HEK293 (cell line): ENCODE data around the gene RPGRIP1L.

Experiments
- CTCF ChIA-PET: fragments of 350-600 bp; formaldehyde crosslinking; extraction: SDS; loops from one replicate; lab custom pipeline; 2021; ENCODE audit warnings: antibody characterized with exemption; lab: Yijun Ruan, JAX
- POLR2A ChIA-PET: fragments of 300-600 bp; formaldehyde crosslinking; extraction: SDS; loops from one replicate; lab custom pipeline; 2020; ENCODE audit warnings: antibody characterized with exemption, inconsistent platforms; lab: Yijun Ruan, JAX
- H3K27ac ChIP-seq: fragments of 200-500 bp; sonication (Bioruptor generic); 2 replicates; pipeline ENCODE4 v1.5.1; 2014; ENCODE audit warnings: low read depth, low read length, control low read depth, inconsistent platforms; ENCODE audit errors: extremely low read depth
- H3K36me3 ChIP-seq, 2 experiments: fragments of 200-500 bp in 1 of 2; sonication (Bioruptor generic) in 1 of 2; 1 replicate in 1 of 2; 2 replicates in 1 of 2; pipeline ENCODE4 v1.5.1; 2014 to 2017; ENCODE audit warnings: inconsistent platforms in 2 of 2, low read length in 2 of 2; ENCODE audit not compliant: control insufficient read depth in 2 of 2, insufficient read depth in 1 of 2
- H3K4me1 ChIP-seq: fragments of 200-500 bp; sonication (Bioruptor generic); 2 replicates; pipeline ENCODE4 v1.5.1; 2014; ENCODE audit warnings: mild to moderate bottlenecking, low read length, inconsistent platforms; ENCODE audit not compliant: control insufficient read depth, insufficient read depth
- H3K4me3 ChIP-seq: 2 replicates; pipeline ENCODE4 v1.5.1; 2011; ENCODE audit warnings: low read depth, mild to moderate bottlenecking, control low read depth, low read length, moderate library complexity
- H3K9me3 ChIP-seq: fragments of 200-500 bp; sonication (Bioruptor generic); 2 replicates; pipeline ENCODE4 v1.5.1; 2014; ENCODE audit warnings: low read depth, low read length, inconsistent platforms; ENCODE audit not compliant: control insufficient read depth, insufficient read depth
- BCL6B ChIP-seq: fragments of 450-650 bp; formaldehyde crosslinking; IDR thresholded peaks from 2 replicates; pipeline ENCODE4 v1.5.1; 2017; ENCODE audit warnings: missing biosample characterization, missing genetic modification characterization
- GLI4 ChIP-seq: fragments of 450-650 bp; formaldehyde crosslinking; IDR thresholded peaks from 2 replicates; pipeline ENCODE4 v1.5.1; 2016; ENCODE audit warnings: missing biosample characterization, missing genetic modification characterization
- IKZF3 ChIP-seq: fragments of 450-650 bp; IDR thresholded peaks from 2 replicates; pipeline ENCODE4 v1.5.0; 2018; ENCODE audit warnings: missing biosample characterization, mild to moderate bottlenecking, missing genetic modification characterization, moderate library complexity
- KLF16 ChIP-seq: fragments of 450-650 bp; formaldehyde crosslinking; IDR thresholded peaks from 2 replicates; pipeline ENCODE4 v1.5.1; 2017; ENCODE audit warnings: missing biosample characterization, missing genetic modification characterization
- REPIN1 ChIP-seq: fragments of 450-650 bp; formaldehyde crosslinking; IDR thresholded peaks from 2 replicates; pipeline ENCODE4 v1.5.1; 2017; ENCODE audit warnings: missing biosample characterization, missing genetic modification characterization, low read depth
- TCF7L2 ChIP-seq: IDR thresholded peaks from 2 replicates; pipeline ENCODE4 v1.6.1; 2011; ENCODE audit warnings: low read depth, mild to moderate bottlenecking, inconsistent platforms, low read length, moderate library complexity, borderline replicate concordance
- TRIM28 ChIP-seq: IDR thresholded peaks from 2 replicates; pipeline ENCODE4 v1.6.1; 2011; ENCODE audit warnings: low read length, control low read depth, borderline replicate concordance
- WT1 ChIP-seq: fragments of 450-650 bp; formaldehyde crosslinking; IDR thresholded peaks from 2 replicates; pipeline ENCODE4 v1.5.1; 2016; ENCODE audit warnings: missing biosample characterization, missing genetic modification characterization
- YY1 ChIP-seq: fragments of 450-650 bp; formaldehyde crosslinking; IDR thresholded peaks from 2 replicates; pipeline ENCODE4 v1.5.1; 2018; ENCODE audit warnings: missing biosample characterization, missing genetic modification characterization
- ZBTB26 ChIP-seq: fragments of 450-650 bp; formaldehyde crosslinking; optimal IDR thresholded peaks from 2 replicates; pipeline ENCODE3; 2016; ENCODE audit warnings: missing biosample characterization, mild to moderate bottlenecking, missing genetic modification characterization
- ZBTB8A ChIP-seq: fragments of 450-650 bp; formaldehyde crosslinking; IDR thresholded peaks from 2 replicates; pipeline ENCODE4 v1.5.1; 2016; ENCODE audit warnings: missing biosample characterization, missing genetic modification characterization
- ZNF146 ChIP-seq: fragments of 450-650 bp; formaldehyde crosslinking; IDR thresholded peaks from 2 replicates; pipeline ENCODE4 v1.5.1; 2016; ENCODE audit warnings: missing biosample characterization, missing genetic modification characterization
- ZNF248 ChIP-seq: fragments of 450-650 bp; formaldehyde crosslinking; IDR thresholded peaks from 2 replicates; pipeline ENCODE4 v1.5.1; 2017; ENCODE audit warnings: missing biosample characterization, missing genetic modification characterization
- ZNF274 ChIP-seq, 2 experiments: fragments of 200-500 bp in 1 of 2; fragments of 450-650 bp in 1 of 2; sonication (Bioruptor generic) in 1 of 2; formaldehyde crosslinking in 1 of 2; IDR thresholded peaks; 2 replicates each; pipeline versions ENCODE4 v1.5.1 to v1.6.1; 2014 to 2016; ENCODE audit warnings: borderline replicate concordance in 1 of 2, inconsistent platforms in 1 of 2, low read length in 1 of 2, missing biosample characterization in 1 of 2, missing genetic modification characterization in 1 of 2
- ZNF391 ChIP-seq: fragments of 450-650 bp; formaldehyde crosslinking; IDR thresholded peaks from 2 replicates; pipeline ENCODE4 v1.5.1; 2016; ENCODE audit warnings: low read depth, missing biosample characterization, missing genetic modification characterization, borderline replicate concordance
- ZNF561 ChIP-seq: fragments of 450-650 bp; IDR thresholded peaks from 2 replicates; pipeline ENCODE4 v1.5.1; 2018; ENCODE audit warnings: missing biosample characterization, missing genetic modification characterization, borderline replicate concordance
- ZNF585B ChIP-seq: fragments of 450-650 bp; formaldehyde crosslinking; IDR thresholded peaks from 2 replicates; pipeline ENCODE4 v1.5.1; 2016; ENCODE audit warnings: missing biosample characterization, missing genetic modification characterization
- ZNF600 ChIP-seq: fragments of 450-650 bp; formaldehyde crosslinking; IDR thresholded peaks from 2 replicates; pipeline ENCODE4 v1.5.1; 2016; ENCODE audit warnings: missing biosample characterization, missing genetic modification characterization
- ZNF610 ChIP-seq: fragments of 450-650 bp; formaldehyde crosslinking; IDR thresholded peaks from 2 replicates; pipeline ENCODE4 v1.5.1; 2016; ENCODE audit warnings: missing biosample characterization, missing genetic modification characterization, borderline replicate concordance
- ZNF623 ChIP-seq: fragments of 450-650 bp; formaldehyde crosslinking; IDR thresholded peaks from 2 replicates; pipeline ENCODE4 v1.5.1; 2016; ENCODE audit warnings: missing biosample characterization, missing genetic modification characterization
- ZNF626 ChIP-seq: fragments of 450-650 bp; sonication (Bioruptor Pico); formaldehyde crosslinking; IDR thresholded peaks from 2 replicates; pipeline ENCODE4 v1.5.1; 2018; ENCODE audit warnings: missing biosample characterization, missing genetic modification characterization, inconsistent platforms
- ZNF707 ChIP-seq: fragments of 450-650 bp; formaldehyde crosslinking; IDR thresholded peaks from 2 replicates; pipeline ENCODE4 v1.5.1; 2016; ENCODE audit warnings: missing biosample characterization, missing genetic modification characterization
- ZNF747 ChIP-seq: fragments of 450-650 bp; formaldehyde crosslinking; IDR thresholded peaks from 2 replicates; pipeline ENCODE4 v1.5.1; 2016; ENCODE audit warnings: missing biosample characterization, missing genetic modification characterization
- ZNF791 ChIP-seq: fragments of 450-650 bp; formaldehyde crosslinking; IDR thresholded peaks from 2 replicates; pipeline ENCODE4 v1.5.1; 2016; ENCODE audit warnings: missing biosample characterization, missing genetic modification characterization
- ZNF843 ChIP-seq: fragments of 450-650 bp; formaldehyde crosslinking; IDR thresholded peaks from 2 replicates; pipeline ENCODE4 v1.5.1; 2016; ENCODE audit warnings: missing biosample characterization, missing genetic modification characterization
- ZSCAN23 ChIP-seq: fragments of 450-650 bp; formaldehyde crosslinking; IDR thresholded peaks from 2 replicates; pipeline ENCODE4 v1.5.1; 2016; ENCODE audit warnings: missing biosample characterization, missing genetic modification characterization
- TF ChIP-seq, protein P1 (sequence below): fragments of 450-650 bp; formaldehyde crosslinking; IDR thresholded peaks from 2 replicates; pipeline ENCODE4 v1.5.1; 2017; ENCODE audit warnings: missing biosample characterization, missing genetic modification characterization
- TF ChIP-seq, protein P2 (sequence below): fragments of 450-650 bp; formaldehyde crosslinking; IDR thresholded peaks from 2 replicates; pipeline ENCODE4 v1.5.1; 2016; ENCODE audit warnings: missing biosample characterization, missing genetic modification characterization

Gene RPGRIP1L

DNA sequence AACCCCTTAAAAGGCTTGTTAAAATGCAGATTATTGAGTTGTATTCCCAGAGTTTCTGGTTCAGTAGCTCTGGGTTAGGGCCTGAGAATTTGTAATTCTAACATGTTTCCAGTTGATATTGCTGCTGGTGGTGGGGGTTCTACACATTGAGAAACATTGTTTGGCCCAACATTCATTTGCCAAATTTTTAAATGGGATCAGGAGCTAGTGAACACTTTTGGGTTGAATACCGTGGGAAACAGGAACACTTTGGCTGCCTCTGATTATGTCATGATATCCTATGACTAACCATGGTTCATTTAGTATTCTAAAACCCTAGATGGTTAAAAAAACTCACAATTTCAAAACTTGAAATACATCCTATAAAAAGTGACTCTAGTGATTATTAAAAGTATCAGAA lies 89.3 kb downstream of the RPGRIP1L start (continued):
- TF ChIP-seq ZNF623 (tag by site-specific recombination) (no peak), ZNF791 (tag by site-specific recombination) (no peak), ZNF561 (tag by site-specific recombination) (no peak), ZNF146 (tag by site-specific recombination) (no peak), ZNF585B (tag by site-specific recombination) (no peak), ZSCAN23 (tag by site-specific recombination) (no peak)

- CTCF ChIA-PET: no interaction called here
- H3K9me3 ChIP-seq: no peaks in the 10 kb centered on the region
- TF ChIP-seq ZNF707 (tag by site-specific recombination) (no peak), ZNF623 (tag by site-specific recombination) (no peak), ZNF274 (IDR thresholded peaks at IDR 0.05; ENCODE audit: low read length) (no peak), ZNF274 (tag by site-specific recombination; IDR thresholded peaks at IDR 0.05; ENCODE audit: borderline replicate concordance) (no peak), ZNF626 (tag by site-specific recombination) (no peak), ZNF248 (tag by site-specific recombination) (no peak), TCF7L2 (no peak), ZBTB26 (tag by site-specific recombination) (no peak), ZNF843 (tag by site-specific recombination) (no peak), ZBTB8A (tag by site-specific recombination) (no peak), REPIN1 (tag by site-specific recombination) (no peak)
- no peaks in the 10 kb centered on the region for H3K4me1 ChIP-seq
- H3K36me3 ChIP-seq: peaks cover 0 to 3% of the 10 kb centered on the region in 2 experiments; a peak in 1 of 3 replicates
- POLR2A ChIA-PET: no interaction called here
- H3K4me3 ChIP-seq: no peak overlapping the region
- no peak overlapping the region for H3K27ac ChIP-seq
These were observed 91.7 kb downstream of the RPGRIP1L start for GRCh38 chr16:53612003-53612402.

DNA sequence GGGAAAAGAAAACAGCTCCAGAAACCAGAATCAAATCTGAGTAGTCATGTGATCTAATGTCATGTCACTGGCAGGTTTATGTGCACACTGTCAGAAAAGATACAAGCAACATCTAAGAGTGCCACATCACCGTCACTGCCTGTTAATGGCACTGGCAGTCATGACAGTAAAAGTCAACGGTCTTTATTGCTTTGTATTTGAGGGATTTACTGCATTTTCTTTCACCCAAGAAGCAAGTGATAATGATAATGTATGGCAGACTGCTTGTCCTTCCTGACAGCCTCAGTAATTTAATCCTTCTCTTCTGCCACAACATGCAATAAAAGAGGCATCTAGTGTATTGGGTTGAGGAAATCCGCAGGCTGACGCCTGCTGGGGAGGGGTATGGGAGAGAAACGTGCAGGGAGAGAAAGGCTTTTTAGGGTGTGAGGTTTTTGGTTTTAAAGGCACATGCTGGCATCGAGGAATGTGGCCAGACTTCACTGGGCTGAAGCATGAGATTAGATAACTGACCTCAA lies 92.4 kb downstream of the RPGRIP1L start:
- no peaks in the 10 kb centered on the region for H3K4me1 ChIP-seq
- H3K36me3 ChIP-seq: peaks cover 0 to 3% of the 10 kb centered on the region in 2 experiments; a peak in 1 of 3 replicates
- no peak overlapping the region for H3K4me3 ChIP-seq
- no peak overlapping the region for H3K27ac ChIP-seq
- POLR2A ChIA-PET: no interaction called here
- CTCF ChIA-PET: interaction anchor here (0.7 kb wide), 1 partner anchor 721 kb away, joined by 4 read pairs; no protein-coding TSS in a partner anchor
- H3K9me3 ChIP-seq: no peaks in the 10 kb centered on the region
- TF ChIP-seq KLF16 (tag by site-specific recombination): peak; percentile 25; the same call in 1 of the 2 replicates
- TF ChIP-seq, protein P1, sequence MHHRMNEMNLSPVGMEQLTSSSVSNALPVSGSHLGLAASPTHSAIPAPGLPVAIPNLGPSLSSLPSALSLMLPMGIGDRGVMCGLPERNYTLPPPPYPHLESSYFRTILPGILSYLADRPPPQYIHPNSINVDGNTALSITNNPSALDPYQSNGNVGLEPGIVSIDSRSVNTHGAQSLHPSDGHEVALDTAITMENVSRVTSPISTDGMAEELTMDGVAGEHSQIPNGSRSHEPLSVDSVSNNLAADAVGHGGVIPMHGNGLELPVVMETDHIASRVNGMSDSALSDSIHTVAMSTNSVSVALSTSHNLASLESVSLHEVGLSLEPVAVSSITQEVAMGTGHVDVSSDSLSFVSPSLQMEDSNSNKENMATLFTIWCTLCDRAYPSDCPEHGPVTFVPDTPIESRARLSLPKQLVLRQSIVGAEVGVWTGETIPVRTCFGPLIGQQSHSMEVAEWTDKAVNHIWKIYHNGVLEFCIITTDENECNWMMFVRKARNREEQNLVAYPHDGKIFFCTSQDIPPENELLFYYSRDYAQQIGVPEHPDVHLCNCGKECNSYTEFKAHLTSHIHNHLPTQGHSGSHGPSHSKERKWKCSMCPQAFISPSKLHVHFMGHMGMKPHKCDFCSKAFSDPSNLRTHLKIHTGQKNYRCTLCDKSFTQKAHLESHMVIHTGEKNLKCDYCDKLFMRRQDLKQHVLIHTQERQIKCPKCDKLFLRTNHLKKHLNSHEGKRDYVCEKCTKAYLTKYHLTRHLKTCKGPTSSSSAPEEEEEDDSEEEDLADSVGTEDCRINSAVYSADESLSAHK (tag by site-specific recombination): peak; percentile 93
- TF ChIP-seq GLI4 (tag by site-specific recombination): no peak
- peak; percentile 87 for TF ChIP-seq IKZF3 (tag by site-specific recombination)
- TF ChIP-seq ZNF600: 0 out of 2 replicates have a peak, but pooled peaks have one; percentile 53
- peak; percentile 65 for TF ChIP-seq BCL6B (tag by site-specific recombination)
- TF ChIP-seq ZNF391 (tag by site-specific recombination): 0 out of 2 replicates have a peak, but pooled peaks have one; percentile 66
- TF ChIP-seq ZNF626 (tag by site-specific recombination): peak; percentile 74; the same call in 1 of the 2 replicates
- TF ChIP-seq, protein P2, sequence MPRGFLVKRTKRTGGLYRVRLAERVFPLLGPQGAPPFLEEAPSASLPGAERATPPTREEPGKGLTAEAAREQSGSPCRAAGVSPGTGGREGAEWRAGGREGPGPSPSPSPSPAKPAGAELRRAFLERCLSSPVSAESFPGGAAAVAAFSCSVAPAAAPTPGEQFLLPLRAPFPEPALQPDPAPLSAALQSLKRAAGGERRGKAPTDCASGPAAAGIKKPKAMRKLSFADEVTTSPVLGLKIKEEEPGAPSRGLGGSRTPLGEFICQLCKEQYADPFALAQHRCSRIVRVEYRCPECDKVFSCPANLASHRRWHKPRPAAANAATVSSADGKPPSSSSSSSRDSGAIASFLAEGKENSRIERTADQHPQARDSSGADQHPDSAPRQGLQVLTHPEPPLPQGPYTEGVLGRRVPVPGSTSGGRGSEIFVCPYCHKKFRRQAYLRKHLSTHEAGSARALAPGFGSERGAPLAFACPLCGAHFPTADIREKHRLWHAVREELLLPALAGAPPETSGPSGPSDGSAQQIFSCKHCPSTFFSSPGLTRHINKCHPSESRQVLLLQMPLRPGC (tag by site-specific recombination): peak; percentile 30; the same call in 1 of the 2 replicates
- TF ChIP-seq YY1 (tag by site-specific recombination): no peak
- TF ChIP-seq ZNF747 (tag by site-specific recombination): no peak
- TF ChIP-seq TRIM28: peak; percentile 91; the same call in 1 of the 2 replicates
- TF ChIP-seq WT1 (tag by site-specific recombination): peak; percentile 70
- TF ChIP-seq ZNF610 (tag by site-specific recombination): 0 out of 2 replicates have a peak, but pooled peaks have one; percentile 53
